Measurements from ENCODE around the gene MEDAG.

The MEDAG gene

DNA sequence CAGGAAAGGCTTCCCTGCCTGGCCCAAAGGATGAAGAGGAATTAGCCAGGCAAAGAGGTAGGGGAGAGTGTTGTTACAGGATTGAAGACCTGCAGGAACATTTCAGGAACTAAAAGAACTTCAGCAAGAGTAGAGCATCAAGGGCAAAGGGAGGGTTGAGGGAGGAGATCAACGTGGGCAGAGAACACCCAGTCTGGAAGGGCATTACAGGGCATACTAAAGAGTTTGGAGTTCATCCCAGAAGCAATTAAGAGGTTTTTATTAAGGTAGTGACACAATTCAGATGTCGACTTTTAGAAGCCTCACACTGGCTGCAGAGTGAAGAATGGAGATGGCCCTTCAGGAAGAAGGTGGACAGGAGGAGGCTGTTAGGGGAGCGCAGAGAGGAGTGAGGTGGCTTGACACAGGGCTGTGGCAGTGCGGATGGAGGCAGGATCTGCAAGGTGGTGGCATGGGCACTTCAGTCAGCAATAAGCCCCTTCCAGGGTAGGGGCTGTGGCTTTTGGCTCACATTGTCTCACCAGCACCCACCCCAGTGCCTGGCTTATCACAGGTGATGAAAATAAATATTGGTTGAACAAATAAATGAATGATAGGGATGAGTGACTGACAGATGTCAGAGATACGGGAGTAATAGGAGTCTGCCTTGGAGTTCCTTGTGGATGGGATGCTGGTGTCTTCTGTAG, 51.3 kb downstream of the MEDAG start:
- no peak for DNase-seq

DNA sequence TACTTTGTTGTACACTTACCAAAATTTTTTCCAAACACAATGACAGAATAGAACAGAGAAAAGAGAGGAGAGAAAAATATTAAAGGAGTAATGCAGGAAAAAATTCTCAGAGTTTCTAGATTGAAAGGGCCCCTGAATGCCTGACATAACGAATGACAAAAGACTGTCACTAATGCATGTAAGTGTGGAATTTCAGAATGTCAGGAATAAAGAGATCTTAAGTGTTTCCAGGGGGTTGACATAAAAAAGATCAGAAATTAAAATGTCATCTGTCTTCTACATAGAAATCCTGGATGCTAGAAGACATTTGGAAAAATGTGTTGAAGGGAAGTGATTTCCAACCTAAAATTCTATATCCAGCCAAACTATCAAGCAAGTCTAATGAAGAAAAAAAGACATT, 53.6 kb downstream of the MEDAG start:
- no peak for DNase-seq

GRCh38 chr13:30963791-30964190, 57.7 kb downstream of the MEDAG start:
- DNase-seq: no peak

DNA sequence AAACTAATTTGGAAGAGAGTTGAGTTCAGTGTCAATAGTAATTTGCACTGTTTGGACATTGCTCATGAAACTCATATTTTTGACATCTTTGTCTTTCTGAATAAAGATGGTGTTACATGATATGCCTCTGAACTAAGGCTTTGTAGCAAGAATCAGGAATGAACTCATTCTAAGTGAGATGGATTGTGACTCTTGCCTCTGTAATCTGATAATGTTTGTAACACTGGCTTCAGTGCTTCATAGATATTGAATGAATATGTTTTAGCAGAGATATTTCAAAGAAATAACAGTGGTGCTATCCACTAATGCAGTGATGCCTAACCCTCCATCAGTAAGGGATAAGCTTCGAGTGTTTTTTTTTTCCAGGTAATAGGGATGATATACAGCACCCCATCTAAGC, 59.3 kb downstream of the MEDAG start:
- no peak for DNase-seq

DNA sequence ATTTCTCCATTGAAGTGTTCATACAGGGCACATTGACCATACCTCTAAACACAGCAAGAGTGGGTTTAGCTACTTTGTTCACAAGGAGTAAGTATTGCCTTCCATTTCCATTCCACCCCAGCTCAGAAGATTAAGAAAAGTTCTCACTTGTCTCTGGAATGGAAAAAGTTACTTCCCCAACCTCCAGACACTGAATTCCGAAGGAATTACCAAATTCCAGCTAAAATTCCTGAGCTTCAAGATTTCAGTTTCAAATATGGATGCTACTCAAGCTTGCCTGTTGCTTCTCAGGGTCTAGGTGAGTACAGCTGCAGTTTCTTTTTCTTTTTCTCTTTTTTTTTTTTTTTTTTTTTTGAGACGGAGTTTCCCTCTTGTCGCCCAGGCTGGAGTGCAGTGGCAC, 60.0 kb downstream of the MEDAG start:
- no peak for DNase-seq

GRCh38 chr13:30968846-30969245, 62.8 kb downstream of the MEDAG start:
- no peak for DNase-seq

GRCh38 chr13:30971575-30971974, 65.5 kb downstream of the MEDAG start:
- no peak for DNase-seq

DNA sequence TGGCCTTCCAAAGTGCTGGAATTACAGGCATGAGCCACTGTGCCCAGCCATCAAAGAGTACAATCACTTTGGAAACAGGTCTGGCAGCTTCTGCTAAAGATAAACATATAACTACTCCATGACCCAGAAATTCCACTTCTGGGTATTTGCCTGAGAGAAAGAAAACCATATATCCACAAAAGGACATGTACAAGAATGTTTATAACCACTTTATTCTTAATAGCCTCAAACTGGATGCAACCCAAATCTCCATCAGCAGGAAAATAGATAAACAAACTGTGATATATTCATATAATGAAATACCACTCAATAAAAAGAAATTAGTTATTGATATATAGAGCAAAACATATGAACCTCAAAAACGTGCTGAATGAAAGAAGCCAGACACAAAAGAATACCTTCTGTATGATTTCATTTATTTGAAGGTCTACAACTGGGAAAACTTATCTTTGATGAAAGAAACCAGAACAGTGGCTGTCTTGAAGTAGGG, 66.9 kb downstream of the MEDAG start:
- DNase-seq: no peak

DNA sequence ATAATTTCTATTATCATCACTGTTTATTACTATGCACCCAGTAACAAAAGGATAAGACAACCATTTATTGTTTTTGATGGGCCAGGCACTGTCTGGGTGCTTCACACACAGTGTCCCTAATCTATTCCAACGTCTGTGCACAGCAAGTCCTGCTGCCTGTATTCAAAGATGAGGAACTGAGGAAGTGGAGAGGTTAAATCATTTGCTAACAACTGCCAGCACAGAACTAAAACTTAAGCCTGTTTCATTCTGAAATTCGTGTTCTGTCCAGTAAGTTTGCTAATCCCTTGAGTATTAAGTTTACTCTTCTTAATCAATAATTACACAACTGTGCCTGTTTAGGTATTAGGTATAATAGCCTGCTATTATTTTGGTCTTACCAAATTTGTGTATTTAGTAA, 68.3 kb downstream of the MEDAG start:
- no peak for DNase-seq

Data from hypothalamus (tissue), 51 donors.